ENCODE measurements around the gene TRMT44. TPM values are rescaled to one million over a fixed set of nuclear protein-coding genes. Genes with fewer than 3 reads are reported as not detected.

The TRMT44 gene
- total RNA-seq, 1 donor from 2014 or later, result 23.9 TPM

DNA sequence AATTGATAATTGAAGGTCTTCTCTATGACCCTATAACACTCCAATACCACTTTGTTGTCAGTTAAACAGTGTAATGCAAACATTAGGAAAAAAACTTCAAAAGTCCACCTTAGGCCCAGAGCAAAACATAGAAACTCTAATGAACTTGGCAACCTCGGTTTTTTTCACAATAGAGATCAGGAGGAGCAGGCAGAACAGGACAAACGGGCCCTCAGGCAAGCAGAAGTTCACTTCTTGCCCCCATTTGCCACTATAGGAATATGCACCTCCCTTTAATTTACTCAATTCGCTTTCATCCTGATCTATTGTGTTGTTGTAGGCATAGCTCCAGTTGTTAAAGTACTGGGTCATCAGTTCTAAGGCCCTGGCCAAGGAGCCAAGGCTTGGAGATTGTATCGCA lies 18.2 kb upstream of the TRMT44 start:
- no peak for ATAC-seq
- TF ChIP-seq, protein P1, sequence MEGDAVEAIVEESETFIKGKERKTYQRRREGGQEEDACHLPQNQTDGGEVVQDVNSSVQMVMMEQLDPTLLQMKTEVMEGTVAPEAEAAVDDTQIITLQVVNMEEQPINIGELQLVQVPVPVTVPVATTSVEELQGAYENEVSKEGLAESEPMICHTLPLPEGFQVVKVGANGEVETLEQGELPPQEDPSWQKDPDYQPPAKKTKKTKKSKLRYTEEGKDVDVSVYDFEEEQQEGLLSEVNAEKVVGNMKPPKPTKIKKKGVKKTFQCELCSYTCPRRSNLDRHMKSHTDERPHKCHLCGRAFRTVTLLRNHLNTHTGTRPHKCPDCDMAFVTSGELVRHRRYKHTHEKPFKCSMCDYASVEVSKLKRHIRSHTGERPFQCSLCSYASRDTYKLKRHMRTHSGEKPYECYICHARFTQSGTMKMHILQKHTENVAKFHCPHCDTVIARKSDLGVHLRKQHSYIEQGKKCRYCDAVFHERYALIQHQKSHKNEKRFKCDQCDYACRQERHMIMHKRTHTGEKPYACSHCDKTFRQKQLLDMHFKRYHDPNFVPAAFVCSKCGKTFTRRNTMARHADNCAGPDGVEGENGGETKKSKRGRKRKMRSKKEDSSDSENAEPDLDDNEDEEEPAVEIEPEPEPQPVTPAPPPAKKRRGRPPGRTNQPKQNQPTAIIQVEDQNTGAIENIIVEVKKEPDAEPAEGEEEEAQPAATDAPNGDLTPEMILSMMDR (IDR thresholded peaks at IDR 0.05), result no peak
- intact Hi-C loops (cut with DNase I), result no loop called here
- DNase-seq, result no peak
- H3K4me3 ChIP-seq, result no peak overlapping the region
- H3K9me3 ChIP-seq, result no peaks in the 10 kb centered on the region
- H3K4me1 ChIP-seq, result peaks cover 22% of the 10 kb centered on the region
- no peaks in the 10 kb centered on the region for H3K27me3 ChIP-seq (ENCODE audit: low read depth)
- peaks cover 5% of the 10 kb centered on the region for H3K36me3 ChIP-seq
- H3K27ac ChIP-seq, result no peak overlapping the region

DNA sequence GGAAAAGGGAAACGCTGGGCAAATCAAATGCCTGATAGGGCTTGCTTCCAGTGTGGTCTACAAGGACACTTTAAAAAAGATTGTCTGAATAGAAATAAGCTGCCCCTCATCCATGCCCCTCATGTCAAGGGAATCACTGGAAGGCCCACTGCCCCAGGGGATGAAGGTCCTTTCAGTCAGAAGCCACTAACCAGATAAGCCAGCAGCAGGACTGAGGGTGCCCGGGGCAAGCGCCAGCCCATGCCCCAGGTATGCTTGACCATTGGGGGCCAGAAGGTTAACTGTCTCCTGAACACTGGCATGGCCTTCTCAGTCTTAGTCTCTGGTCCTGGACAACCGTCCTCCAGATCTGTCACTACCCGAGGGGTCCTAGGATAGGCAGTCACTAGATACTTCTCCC lies 17.8 kb upstream of the TRMT44 start:
- intact Hi-C loops (cut with DNase I), result no loop called here

DNA sequence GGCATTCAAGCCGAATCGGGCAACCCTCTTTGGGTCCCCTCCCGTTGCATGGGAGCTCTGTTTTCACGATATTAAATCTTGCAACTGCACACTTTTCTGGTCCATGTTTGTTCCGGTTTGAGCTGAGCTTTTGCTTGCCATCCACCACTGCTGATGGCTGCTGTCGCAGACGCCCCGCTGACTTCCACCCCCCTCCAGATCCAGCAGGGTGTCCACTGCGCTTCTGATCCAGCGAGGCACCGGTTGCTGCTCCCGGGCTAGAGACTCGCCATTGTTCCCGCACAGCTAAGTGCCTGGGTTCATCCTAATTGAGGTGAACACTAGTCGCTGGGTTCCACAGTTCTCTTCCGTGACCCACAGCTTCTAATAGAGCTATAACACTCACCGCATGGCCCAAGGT lies 13.3 kb upstream of the TRMT44 start:
- peak overlapping the region; percentile 81 for H3K4me3 ChIP-seq
- H3K27ac ChIP-seq, result peak overlapping the region; percentile 86
- intact Hi-C loops (cut with DNase I), result no loop called here
- ATAC-seq (no peak), DNase-seq (no peak)
- peaks cover 5% of the 10 kb centered on the region for H3K36me3 ChIP-seq
- no peaks in the 10 kb centered on the region for H3K9me3 ChIP-seq
- TF ChIP-seq, protein P1 (IDR thresholded peaks at IDR 0.05), result no peak
- no peaks in the 10 kb centered on the region for H3K27me3 ChIP-seq (ENCODE audit: low read depth)
- peaks cover 20% of the 10 kb centered on the region for H3K4me1 ChIP-seq

More for the DNA sequence above, 17.8 kb upstream of the TRMT44 start:
- H3K9me3 ChIP-seq, result no peaks in the 10 kb centered on the region
- no peak for DNase-seq
- H3K27ac ChIP-seq, result no peak overlapping the region
- H3K4me3 ChIP-seq, result no peak overlapping the region
- peaks cover 5% of the 10 kb centered on the region for H3K36me3 ChIP-seq
- TF ChIP-seq, protein P1 (IDR thresholded peaks at IDR 0.05), result no peak
- H3K27me3 ChIP-seq (ENCODE audit: low read depth), result no peaks in the 10 kb centered on the region
- ATAC-seq, result no peak
- H3K4me1 ChIP-seq, result peaks cover 25% of the 10 kb centered on the region

DNA sequence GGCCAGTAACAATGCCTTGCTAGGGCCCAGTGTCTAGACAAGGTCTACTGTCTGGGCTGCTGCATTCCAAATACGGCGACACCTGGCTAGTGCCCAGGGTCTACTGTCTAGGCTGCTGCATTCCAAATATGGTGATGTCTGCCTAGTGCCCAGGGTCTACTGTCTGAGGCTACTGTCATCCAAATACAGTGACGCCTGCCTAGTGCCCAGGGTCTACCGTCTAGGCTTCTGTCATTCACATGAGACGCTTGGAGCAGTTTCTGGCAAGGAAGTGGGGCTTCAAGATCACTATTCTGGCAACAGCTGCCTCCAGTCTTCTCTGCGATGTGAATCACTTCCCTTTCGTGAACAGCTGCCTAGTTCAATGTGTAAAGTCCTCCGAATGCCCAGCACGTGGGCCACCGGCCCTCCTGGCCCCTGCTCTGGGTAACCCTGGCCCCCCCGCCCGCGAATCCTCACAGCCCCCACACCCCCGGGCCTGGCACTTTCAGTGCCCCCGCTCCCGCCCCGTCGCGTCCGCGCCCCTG lies 12.8 kb upstream of the TRMT44 start:
- peak; percentile 79 to 80 for ATAC-seq
- peaks cover 20% of the 10 kb centered on the region for H3K4me1 ChIP-seq
- peaks cover 5% of the 10 kb centered on the region for H3K36me3 ChIP-seq
- H3K27me3 ChIP-seq (ENCODE audit: low read depth), result no peaks in the 10 kb centered on the region
- TF ChIP-seq, protein P1 (IDR thresholded peaks at IDR 0.05), result no peak
- peak overlapping the region; percentile 81 for H3K4me3 ChIP-seq
- peak overlapping the region; percentile 86 for H3K27ac ChIP-seq
- no peak for DNase-seq
- intact Hi-C loops (cut with DNase I), result no loop called here
- no peaks in the 10 kb centered on the region for H3K9me3 ChIP-seq

DNA sequence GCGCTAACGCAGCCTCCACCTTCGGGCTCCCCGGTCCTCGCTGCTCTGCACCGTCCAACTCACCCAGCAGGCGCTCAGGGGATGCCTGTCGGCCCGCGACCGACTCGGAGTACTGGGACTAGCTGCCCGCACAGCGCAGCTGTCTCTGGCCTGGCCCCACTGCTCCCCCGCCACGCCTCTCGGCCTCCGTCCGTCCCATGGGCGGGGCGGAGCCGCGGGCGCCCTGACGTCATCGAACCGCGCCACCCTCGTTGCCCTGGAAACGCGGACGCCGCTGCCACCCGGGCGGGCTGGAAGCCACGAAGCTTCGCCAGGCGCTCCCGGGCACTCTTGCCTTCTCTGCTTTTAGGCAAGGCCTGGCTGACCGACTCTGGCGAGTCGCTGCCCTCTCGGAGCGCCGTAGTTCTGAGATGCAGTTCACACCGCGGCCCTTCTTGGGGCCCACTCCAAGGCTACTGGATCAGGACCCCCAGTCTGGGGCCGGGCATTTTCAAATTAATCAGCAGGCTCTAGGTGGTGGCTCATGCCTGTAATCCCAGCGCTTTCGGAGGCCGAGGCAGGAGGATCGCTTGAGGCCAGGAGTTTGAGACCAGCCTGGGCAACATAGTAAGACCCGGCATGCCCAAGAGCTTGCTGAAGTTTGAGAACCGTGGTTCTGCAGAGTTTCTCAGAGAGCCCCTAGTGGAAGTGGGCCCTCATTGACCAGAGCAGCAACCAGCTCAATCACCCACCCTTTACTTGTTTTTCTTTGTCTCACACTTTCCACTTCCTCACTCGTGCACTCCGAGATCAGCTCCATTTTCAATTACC lies 12.1 kb upstream of the TRMT44 start:
- no peaks in the 10 kb centered on the region for H3K27me3 ChIP-seq (ENCODE audit: low read depth)
- H3K4me3 ChIP-seq, result peak overlapping the region; percentile 81
- H3K27ac ChIP-seq, result peak overlapping the region; percentile 86
- intact Hi-C loops (cut with DNase I), result no loop called here
- H3K36me3 ChIP-seq, result peaks cover 5% of the 10 kb centered on the region
- peaks cover 20% of the 10 kb centered on the region for H3K4me1 ChIP-seq
- H3K9me3 ChIP-seq, result no peaks in the 10 kb centered on the region
- peak; percentile 99 to 100 for ATAC-seq
- peak; percentile 91 for DNase-seq
- TF ChIP-seq, protein P1 (IDR thresholded peaks at IDR 0.05), result no peak

Data from lower lobe of right lung (tissue), 2 donors.